DOHH2 (cell line): ENCODE data around the gene APEH.

ENCODE experiments used
- CTCF ChIP-seq: fragments of 200-600 bp; sonication (generic); IDR thresholded peaks from one replicate; pipeline ENCODE4 v1.5.1; 2014; ENCODE audit warnings: antibody characterized with exemption, mild to moderate bottlenecking, low read depth, low read length; ENCODE audit not compliant: poor library complexity, severe bottlenecking
- EZH2phosphoT487 ChIP-seq: fragments of 200-600 bp; sonication (generic); IDR thresholded peaks from 2 replicates; pipeline ENCODE4 v1.6.1; 2017; ENCODE audit warnings: borderline replicate concordance, mild to moderate bottlenecking, antibody characterized with exemption, low read length, moderate library complexity, mixed read lengths

- TF ChIP-seq CTCF (peak; percentile 82), EZH2phosphoT487 (no peak)
Measured at GRCh38 chr3:49703443-49703927, 29.3 kb downstream of the APEH start.
